B cell (primary cell): Measurements from ENCODE around the gene CCM2. TPM values are rescaled to one million over a fixed set of nuclear protein-coding genes. Genes with fewer than 3 reads are reported as not detected.
"Not testable (repeated sequence)": the region's sequence is repeated elsewhere in the genome, so short reads cannot be mapped to it uniquely, and the experiment has no call there.

ENCODE experiments used
- ATAC-seq: fragments of 200-7000 bp; cut with Tn5 transposase; one replicate; pipeline ENCODE4 v1.10.0; 2021; ENCODE audit warnings: low read depth, mild to moderate bottlenecking, moderate number of reproducible peaks, moderate library complexity
- CTCF ChIA-PET: fragments of 350-600 bp; sonication (Branson Sonifier 250); formaldehyde crosslinking; loops from one replicate; lab custom pipeline; 2021; ENCODE audit warnings: antibody characterized with exemption, inconsistent platforms; lab: Charles Lee
- POLR2A ChIA-PET: fragments of 350-600 bp; sonication (Branson Sonifier 250); formaldehyde crosslinking; loops from one replicate; lab custom pipeline; 2021; ENCODE audit warnings: antibody characterized with exemption; lab: Charles Lee
- DNase-seq: peaks from one replicate; pipeline ENCODE4 v3.0.0; 2013
- H2AFZ ChIP-seq: 2 replicates; pipeline ENCODE4 v1.6.1; 2012; ENCODE audit warnings: mild to moderate bottlenecking, low read depth, low read length; ENCODE audit not compliant: insufficient read depth, poor library complexity, severe bottlenecking
- H3K27ac ChIP-seq, 2 donors: 1 replicate in 1 of 2; 2 replicates in 1 of 2; pipeline ENCODE4 v1.5.1; 2012 to 2013; ENCODE audit warnings: low read length in 2 of 2, mild to moderate bottlenecking in 2 of 2, moderate library complexity in 1 of 2
- H3K27me3 ChIP-seq, 4 experiments: fragments of 200-600 bp in 1 of 4; sonication (generic) in 1 of 4; replicated peaks in 1 of 4; 1 replicate in 2 of 4; 2 replicates in 2 of 4; pipeline versions ENCODE4 v1.6.1 to v1.7.0; 2013 to 2016; ENCODE audit warnings: low read length in 3 of 4, mild to moderate bottlenecking in 2 of 4, mixed read lengths in 1 of 4, moderate library complexity in 1 of 4; ENCODE audit not compliant: insufficient read depth in 4 of 4, control insufficient read depth in 3 of 4; ENCODE audit errors: control extremely low read depth in 1 of 4
- H3K36me3 ChIP-seq, 2 experiments: replicated peaks in 1 of 2; 1 replicate in 1 of 2; 2 replicates in 1 of 2; pipeline versions ENCODE4 v1.6.1 to v1.7.1; 2013; ENCODE audit warnings: low read length in 1 of 2; ENCODE audit not compliant: insufficient read depth in 2 of 2, control insufficient read depth in 1 of 2; ENCODE audit errors: control extremely low read depth in 1 of 2, extremely low read depth in 1 of 2
- H3K4me1 ChIP-seq, 2 donors: fragments of 200-600 bp in 1 of 2; sonication (generic) in 1 of 2; 1 replicate in 1 of 2; 2 replicates in 1 of 2; pipeline versions ENCODE4 v1.5.1 to v1.6.1; 2013 to 2017; ENCODE audit warnings: low read length in 2 of 2; ENCODE audit not compliant: control insufficient read depth in 2 of 2, insufficient read depth in 2 of 2
- H3K4me2 ChIP-seq: replicated peaks from 2 replicates; pipeline ENCODE3; 2012; ENCODE audit warnings: mild to moderate bottlenecking, low read depth, low read length; ENCODE audit not compliant: poor library complexity, severe bottlenecking
- H3K4me3 ChIP-seq, 5 experiments: fragments of 200-600 bp in 1 of 5; sonication (generic) in 1 of 5; 1 replicate in 3 of 5; 2 replicates in 2 of 5; pipeline versions ENCODE4 v1.5.1 to v1.7.0; 2011 to 2016; ENCODE audit warnings: low read length in 4 of 5, mild to moderate bottlenecking in 4 of 5, low read depth in 2 of 5, control low read depth in 1 of 5, moderate library complexity in 1 of 5; ENCODE audit not compliant: insufficient read depth in 1 of 5; ENCODE audit errors: control extremely low read depth in 1 of 5, extremely low read depth in 1 of 5
- H3K79me2 ChIP-seq: fragments of 200-600 bp; sonication (generic); one replicate; pipeline ENCODE4 v1.6.0; 2016; ENCODE audit warnings: low read length; ENCODE audit not compliant: control insufficient read depth, insufficient read depth
- H3K9ac ChIP-seq: fragments of 200-600 bp; sonication (generic); 2 replicates; pipeline ENCODE4 v1.6.1; 2017; ENCODE audit warnings: mild to moderate bottlenecking, low read length, moderate library complexity
- H3K9me3 ChIP-seq, 3 donors: one replicate each; pipeline versions ENCODE4 v1.6.1 to v1.7.1; 2013; ENCODE audit warnings: low read length in 2 of 3; ENCODE audit not compliant: control insufficient read depth in 2 of 3, insufficient read depth in 1 of 3; ENCODE audit errors: control extremely low read depth in 1 of 3
- H4K20me1 ChIP-seq: 2 replicates; pipeline ENCODE4 v1.6.0; 2012; ENCODE audit warnings: mild to moderate bottlenecking, low read length; ENCODE audit not compliant: insufficient read depth, control insufficient read depth, poor library complexity, severe bottlenecking
- H3K27ac Mint-ChIP-seq: one replicate; pipeline ENCODE4 v1.8.0; 2021; ENCODE audit warnings: mixed read lengths
- H3K27me3 Mint-ChIP-seq: one replicate; pipeline ENCODE4 v1.8.0; 2021; ENCODE audit warnings: mixed read lengths
- H3K4me1 Mint-ChIP-seq: one replicate; pipeline ENCODE4 v1.8.0; 2021; ENCODE audit warnings: mixed read lengths
- H3K4me3 Mint-ChIP-seq: one replicate; pipeline ENCODE4 v1.8.0; 2021; ENCODE audit warnings: mixed read lengths
- H3K9me3 Mint-ChIP-seq: one replicate; pipeline ENCODE4 v1.8.0; 2022; ENCODE audit warnings: mixed read lengths; ENCODE audit not compliant: insufficient read depth
- CTCF ChIP-seq: fragments of 200-600 bp; IDR thresholded peaks from one replicate; pipeline ENCODE4 v1.8.0; 2022; ENCODE audit warnings: antibody characterized with exemption, mild to moderate bottlenecking
- EZH2 ChIP-seq: IDR thresholded peaks from 2 replicates; pipeline ENCODE4 v1.6.1; 2012; ENCODE audit warnings: borderline replicate concordance, low read depth, mild to moderate bottlenecking, moderate library complexity, low read length; ENCODE audit not compliant: insufficient read depth, poor library complexity, severe bottlenecking
- WGBS: methylation state at CpG from one replicate; pipeline ENCODE4 v1.1.5; 2013; ENCODE audit warnings: missing lambda C conversion rate; ENCODE audit not compliant: insufficient coverage; 5-methylcytosine and 5-hydroxymethylcytosine counted together
- intact Hi-C: fragments of 100-400 bp; cut with micrococcal nuclease; formaldehyde crosslinking; loops from one replicate; pipeline ENCODE4 v1.10.0; 2022
- polyA plus RNA-seq: library from polyadenylated mRNA; depleted of rRNA; stranded (reverse); fragments of >200 nt; gene quantifications from 2 replicates; pipeline ENCODE4 v1.2.3, GENCODE V29; 2012
- total RNA-seq, 2 donors: library from RNA; stranded (reverse); fragments of 120-200 nt in 1 of 2; gene quantifications; 1 replicate in 1 of 2; 2 replicates in 1 of 2; pipeline versions ENCODE4 v1.2.3 to v1.2.4, GENCODE V29; 2013 to 2022

Gene CCM2
- total and polyA plus RNA-seq, 2 donors (not counting 1 experiment from before 2014, with no cell fraction given), result 150 to 201 TPM

- H3K27me3 ChIP-seq, result no peaks in the 10 kb centered on the region
- H3K79me2 ChIP-seq, result peaks cover 98% of the 10 kb centered on the region
- H3K36me3 ChIP-seq, result peaks cover 0 to 62% of the 10 kb centered on the region in 2 experiments
- TF ChIP-seq CTCF (no peak), EZH2 (no peak)
- Mint-ChIP-seq H3K27me3 (no peaks in the 10 kb centered on the region), H3K27ac (no peak overlapping the region), H3K9me3 (no peaks in the 10 kb centered on the region), H3K4me3 (no peak overlapping the region), H3K4me1 (peaks cover 74% of the 10 kb centered on the region)
- no peak overlapping the region for H3K9ac ChIP-seq
- H4K20me1 ChIP-seq, result peaks cover 95% of the 10 kb centered on the region
- no peak for ATAC-seq
- H3K27ac ChIP-seq, result peak overlapping the region in 1 of 2 donors; percentile 8
- ChIA-PET CTCF (interaction anchor here (0.7 to 1.3 kb wide), 3 partner anchors 33 to 113 kb away, joined by 5 to 6 read pairs (median 5); no protein-coding TSS in a partner anchor), POLR2A (interaction anchor here (0.7 to 1.2 kb wide), 3 partner anchors 18 to 117 kb away, joined by 3 to 4 read pairs (median 4); no protein-coding TSS in a partner anchor)
- peaks cover 54 to 82% of the 10 kb centered on the region in 2 donors for H3K4me1 ChIP-seq
- no peak for DNase-seq
- H3K9me3 ChIP-seq, result no peaks in the 10 kb centered on the region
- H3K4me3 ChIP-seq, result no peak overlapping the region
- no peak overlapping the region for H2AFZ ChIP-seq
- WGBS, result 85% methylated on average over 2 of the region's 4 CpGs
- intact Hi-C loops, result no loop called here
- no peak overlapping the region for H3K4me2 ChIP-seq
These were observed 33.9 kb downstream of the CCM2 start for GRCh38 chr7:45033931-45034290.

GRCh38 chr7:45034710-45035109, 34.7 kb downstream of the CCM2 start:
- H3K9me3 ChIP-seq, ATAC-seq, H3K9ac ChIP-seq, H3K9me3 Mint-ChIP-seq, H3K27me3 Mint-ChIP-seq, intact Hi-C loops, H3K4me2 ChIP-seq, DNase-seq, H3K27ac ChIP-seq, H2AFZ ChIP-seq, H3K27me3 ChIP-seq, H3K4me3 Mint-ChIP-seq, H3K27ac Mint-ChIP-seq, H3K4me3 ChIP-seq: not testable (repeated sequence)
- peaks cover 66% of the 10 kb centered on the region for H3K4me1 Mint-ChIP-seq
- peaks cover 48 to 75% of the 10 kb centered on the region in 2 donors for H3K4me1 ChIP-seq
- H3K79me2 ChIP-seq, result peaks cover 98% of the 10 kb centered on the region
- 100% methylated on average over 2 of the region's 5 CpGs for WGBS
- CTCF ChIA-PET, result interaction anchor here (1.2 to 2.6 kb wide), 3 partner anchors 34 to 114 kb away, joined by 5 to 9 read pairs (median 6); no protein-coding TSS in a partner anchor
- H3K36me3 ChIP-seq, result peaks cover 0 to 69% of the 10 kb centered on the region in 2 experiments
- peaks cover 95% of the 10 kb centered on the region for H4K20me1 ChIP-seq
- POLR2A ChIA-PET, result interaction anchor here (0.7 to 1.2 kb wide), 2 partner anchors 18 to 77 kb away, joined by 3 to 4 read pairs; no protein-coding TSS in a partner anchor
